ENCODE results near the gene A4GALT.
"Not testable (repeated sequence)": the region's sequence is repeated elsewhere in the genome, so short reads cannot be mapped to it uniquely, and the experiment has no call there.

Gene A4GALT

DNA sequence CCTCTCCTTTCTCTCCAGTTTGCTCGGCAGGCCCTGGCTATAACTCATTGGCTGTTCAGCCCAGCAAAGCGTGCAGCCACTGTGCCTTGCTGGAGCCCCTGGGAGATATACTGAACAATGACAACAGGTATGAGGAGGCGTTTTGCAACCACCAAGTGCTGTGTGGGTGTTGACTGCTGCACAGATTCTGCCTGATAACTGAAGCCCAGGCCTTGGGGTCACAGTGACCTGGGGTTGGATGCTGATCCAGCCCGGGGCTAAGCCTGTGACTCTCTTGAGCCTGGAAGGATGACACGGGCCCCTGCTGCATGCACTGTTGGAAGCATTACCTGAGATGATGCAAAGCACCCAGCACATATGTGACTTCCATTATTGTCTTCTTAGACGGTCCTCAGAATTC lies 13.7 kb upstream of the A4GALT start:
- DNase-seq = no peak

DNA sequence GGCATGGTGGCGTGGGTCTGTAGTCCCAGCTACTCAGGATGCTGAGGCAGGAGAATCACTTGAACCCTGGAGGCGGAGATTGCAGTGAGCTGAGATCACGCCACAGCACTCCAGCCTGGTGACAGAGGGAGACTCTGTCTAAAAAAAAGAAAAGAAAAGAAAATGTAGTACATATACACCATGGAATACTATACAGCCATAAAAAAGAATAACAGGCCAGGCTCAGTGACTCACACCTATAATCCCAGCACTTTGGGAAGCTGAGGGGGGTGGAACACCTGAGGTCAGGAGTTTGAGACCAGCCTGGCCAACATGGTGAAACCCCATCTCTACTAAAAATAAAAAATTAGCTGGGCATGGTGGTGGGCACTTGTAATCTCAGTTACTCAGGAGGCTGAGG lies 12.7 kb upstream of the A4GALT start:
- not testable (repeated sequence) for DNase-seq

DNA sequence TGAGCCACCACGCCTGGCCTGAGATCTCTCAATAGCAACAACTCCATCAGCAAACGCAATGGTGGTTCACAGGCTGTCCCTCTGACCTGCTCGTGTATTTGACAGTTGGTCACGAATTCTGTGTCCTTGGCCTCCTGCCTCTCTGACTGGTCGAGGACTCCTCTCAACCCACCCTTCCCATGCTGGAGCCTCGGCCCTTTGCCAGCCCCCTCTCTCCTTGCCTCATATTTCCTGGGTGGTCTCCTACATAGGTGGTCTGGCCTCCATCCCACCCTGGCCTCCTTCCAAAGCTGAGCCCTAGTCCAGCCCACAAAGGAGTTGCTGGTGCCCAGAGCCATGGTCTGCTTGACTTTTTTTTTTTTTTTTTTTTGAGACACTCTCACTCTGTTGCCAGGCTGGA lies 11.4 kb upstream of the A4GALT start:
- no peak for DNase-seq

DNA sequence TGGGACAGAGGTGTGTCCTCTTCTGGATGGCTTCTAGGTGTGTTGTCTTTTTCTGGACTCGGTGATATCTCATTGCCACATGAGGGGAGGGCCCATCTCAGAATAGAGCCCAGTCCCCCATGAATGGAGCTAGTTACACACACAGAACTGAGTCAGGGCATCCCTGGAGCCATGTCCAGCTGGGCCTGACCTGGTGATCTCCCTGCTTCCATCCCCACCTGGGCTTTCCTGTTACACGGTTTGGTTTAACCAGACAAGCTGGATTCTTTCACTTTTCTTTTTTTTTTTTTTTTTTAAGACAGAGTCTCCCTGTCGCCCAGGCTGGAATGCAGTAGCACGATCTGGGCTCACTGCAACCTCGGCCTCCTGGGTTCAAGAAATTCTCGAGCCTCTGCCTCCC lies 6.1 kb upstream of the A4GALT start:
- no peak for DNase-seq

- no peak for DNase-seq
Observed at GRCh38 chr22:42725606-42726355, 5.1 kb upstream of the A4GALT start.

DNA sequence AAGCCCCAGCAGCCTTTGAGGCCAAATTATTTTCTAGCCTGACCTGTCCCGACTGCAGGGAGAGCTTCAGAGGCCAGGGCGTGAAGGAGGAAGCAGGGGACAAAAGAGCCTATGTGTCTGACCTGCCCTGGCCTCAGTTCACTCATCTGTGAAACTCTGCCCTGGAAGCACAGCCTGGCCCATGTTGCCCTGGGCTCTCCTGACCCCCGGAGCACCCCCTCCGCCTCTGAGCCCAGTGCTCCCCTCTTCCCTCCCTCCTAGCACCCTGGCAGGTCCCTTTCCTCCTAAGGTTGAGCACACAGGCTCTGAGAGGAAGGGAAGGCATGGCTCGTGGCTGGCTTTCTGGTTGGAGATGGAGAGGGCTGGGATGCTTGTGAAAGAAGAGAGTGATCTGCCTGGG lies 3.4 kb upstream of the A4GALT start:
- no peak for DNase-seq

GRCh38 chr22:42721045-42721434 lies 370 bp upstream of the A4GALT start:
- no peak for DNase-seq

GRCh38 chr22:42719656-42720262 lies 911 bp downstream of the A4GALT start:
- DNase-seq = no peak

DNA sequence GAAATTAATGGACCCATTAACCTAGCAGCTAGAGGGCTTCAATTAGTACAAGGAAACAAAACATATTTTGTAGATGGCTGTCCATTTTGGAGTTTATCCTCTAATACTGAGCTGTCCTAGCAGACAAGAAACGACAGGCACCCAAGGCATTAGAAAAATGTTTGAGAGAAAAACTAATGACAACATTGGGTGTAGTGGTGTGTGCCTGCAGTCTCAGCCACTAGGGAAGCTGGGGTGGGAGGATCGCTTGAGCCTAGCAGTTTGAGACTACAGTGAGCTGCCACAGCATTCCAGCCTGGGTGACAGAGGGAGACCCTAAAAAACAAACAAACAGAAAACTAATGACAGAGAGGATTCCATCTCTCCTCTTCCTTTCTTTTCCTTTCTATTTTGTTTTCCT lies 1.5 kb downstream of the A4GALT start:
- DNase-seq = no peak

DNA sequence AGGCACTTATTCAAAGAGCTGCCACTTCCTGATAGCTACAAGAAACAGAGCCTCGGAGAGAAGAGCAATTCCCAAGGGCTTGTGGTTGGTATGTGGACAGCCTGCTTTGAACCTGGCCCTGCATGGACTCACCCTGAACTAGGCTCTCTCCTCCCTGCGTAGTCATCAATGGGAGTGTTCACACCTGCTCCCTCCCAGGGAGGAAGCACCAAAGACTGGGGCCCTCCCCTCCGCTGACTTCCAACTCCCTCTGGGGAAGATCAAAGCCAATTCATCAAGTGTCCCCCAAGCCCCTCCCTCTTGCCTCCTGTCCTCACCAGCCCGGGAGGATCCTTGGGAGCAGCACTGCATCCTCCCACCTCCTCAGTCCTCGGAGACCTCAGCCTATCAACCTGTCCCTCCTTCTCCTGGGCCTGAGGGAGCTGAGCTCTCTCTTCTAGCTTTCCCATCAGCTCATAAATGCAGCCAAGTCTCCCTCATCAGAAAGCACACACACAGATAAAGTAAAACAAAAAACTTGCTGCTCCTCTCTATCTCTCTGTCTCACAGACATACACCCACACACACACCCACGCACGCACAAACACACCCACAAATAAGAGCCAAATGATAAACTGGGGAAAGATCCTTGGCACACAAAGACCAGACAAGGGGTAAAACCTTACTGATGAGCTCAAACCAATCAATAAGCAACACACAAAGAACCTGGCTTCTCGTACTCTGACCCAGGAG lies 3.3 kb downstream of the A4GALT start:
- DNase-seq = no peak

GRCh38 chr22:42716649-42717127 lies 4.0 kb downstream of the A4GALT start:
- DNase-seq = peak in 1 of 2 donors; percentile 49

GRCh38 chr22:42716221-42716620 lies 4.4 kb downstream of the A4GALT start:
- DNase-seq = no peak

GRCh38 chr22:42714768-42715390 lies 5.8 kb downstream of the A4GALT start:
- DNase-seq = no peak

DNA sequence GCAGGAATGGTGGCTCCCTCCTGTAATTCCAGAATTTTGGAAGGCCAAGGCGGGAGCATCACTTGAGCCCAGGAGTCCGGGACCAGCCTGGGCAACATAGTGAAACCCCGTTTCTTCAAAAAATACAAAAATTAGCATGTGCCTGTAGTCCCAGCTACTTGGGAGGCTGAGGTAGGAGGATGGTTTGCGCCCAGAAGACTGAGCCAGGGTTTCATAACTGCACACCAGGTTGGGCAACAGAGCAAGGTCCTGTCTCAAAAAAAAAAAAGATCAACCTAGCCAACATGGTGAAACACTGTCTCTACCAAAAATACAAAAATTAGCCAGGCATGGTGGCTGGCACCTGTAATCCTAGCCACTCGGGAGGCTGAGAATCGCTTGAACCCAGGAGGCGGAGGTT lies 6.4 kb downstream of the A4GALT start:
- no peak for DNase-seq

- no peak for DNase-seq
Observed at GRCh38 chr22:42711895-42712837, 8.5 kb downstream of the A4GALT start.

- DNase-seq = no peak
Observed at GRCh38 chr22:42711281-42711731, 9.4 kb downstream of the A4GALT start.

DNA sequence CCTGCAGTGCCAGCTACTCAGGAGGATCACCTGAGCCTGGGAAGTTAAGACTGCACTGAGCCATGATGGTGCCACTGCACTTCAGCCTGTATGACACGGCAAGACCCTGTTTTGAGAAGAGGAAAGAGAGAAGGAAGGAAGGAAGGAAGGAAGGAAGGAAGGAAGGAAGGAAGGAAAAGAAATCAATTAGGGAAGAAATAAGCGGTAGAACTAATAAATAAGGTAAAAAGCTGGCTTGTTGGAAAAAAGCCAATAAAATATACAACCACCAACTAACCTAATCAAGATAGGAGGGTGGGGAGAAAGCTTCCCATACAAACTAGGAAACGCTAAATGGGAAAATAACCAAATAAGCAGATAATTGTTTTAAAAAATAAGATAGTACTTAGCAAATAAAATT lies 12.3 kb downstream of the A4GALT start:
- no peak for DNase-seq

DNA sequence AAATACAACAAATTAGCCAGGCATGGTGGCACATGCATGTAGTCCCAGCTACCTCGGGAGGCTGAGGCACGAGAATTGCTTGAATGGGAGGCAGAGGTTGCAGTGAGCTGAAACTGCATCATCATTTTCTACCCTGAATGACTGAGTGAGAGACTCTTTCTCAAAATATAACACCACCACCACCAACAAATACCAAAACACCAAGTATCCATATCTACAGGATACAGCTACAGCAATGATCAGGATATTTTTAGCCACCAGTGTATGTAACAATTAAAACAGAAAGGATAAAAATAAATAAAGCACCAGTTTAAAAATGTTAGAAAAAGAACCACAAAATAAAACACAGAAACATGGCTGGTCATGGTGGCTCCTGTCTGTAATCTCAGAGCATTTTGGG lies 13.2 kb downstream of the A4GALT start:
- DNase-seq = no peak

DNA sequence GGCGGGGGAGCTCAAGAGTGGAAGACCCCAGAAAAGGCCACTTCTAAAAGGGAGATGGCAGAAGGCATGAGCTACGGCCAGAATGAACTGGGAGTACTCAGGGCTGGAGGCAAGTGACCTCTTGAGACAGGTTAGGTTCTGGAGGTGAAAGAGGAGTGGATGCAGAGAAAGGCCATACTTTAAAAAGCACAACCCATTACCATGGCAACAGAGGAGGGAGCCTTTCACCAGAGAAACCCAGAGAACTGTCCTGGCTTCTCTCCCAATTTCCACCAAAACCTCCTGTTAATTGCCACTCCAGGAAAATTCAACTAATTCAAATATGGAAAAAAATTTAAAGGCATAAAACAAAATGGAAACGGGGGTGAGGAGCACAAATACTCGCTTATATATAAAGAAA lies 15.8 kb downstream of the A4GALT start:
- no peak for DNase-seq

DNA sequence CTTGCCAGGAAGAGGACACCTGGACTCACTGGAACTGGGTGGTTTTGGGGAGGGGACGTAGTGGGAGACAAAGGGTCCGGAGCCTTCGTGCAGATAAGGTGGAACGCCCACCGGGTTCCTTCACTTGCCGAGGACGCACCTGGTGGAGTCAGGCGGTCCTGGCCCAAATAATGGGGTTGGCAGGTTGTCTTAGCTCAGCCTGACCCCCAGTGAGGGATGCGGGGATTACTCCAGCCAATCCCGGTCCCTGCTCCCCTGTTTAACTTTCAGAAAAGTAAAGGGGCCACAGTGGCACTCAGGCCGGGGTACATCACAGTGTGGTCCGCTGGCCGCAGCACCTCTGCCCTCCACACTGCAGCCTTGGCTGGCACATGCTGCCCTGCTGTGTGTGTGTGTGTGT lies 18.0 kb downstream of the A4GALT start:
- no peak for DNase-seq

DNA sequence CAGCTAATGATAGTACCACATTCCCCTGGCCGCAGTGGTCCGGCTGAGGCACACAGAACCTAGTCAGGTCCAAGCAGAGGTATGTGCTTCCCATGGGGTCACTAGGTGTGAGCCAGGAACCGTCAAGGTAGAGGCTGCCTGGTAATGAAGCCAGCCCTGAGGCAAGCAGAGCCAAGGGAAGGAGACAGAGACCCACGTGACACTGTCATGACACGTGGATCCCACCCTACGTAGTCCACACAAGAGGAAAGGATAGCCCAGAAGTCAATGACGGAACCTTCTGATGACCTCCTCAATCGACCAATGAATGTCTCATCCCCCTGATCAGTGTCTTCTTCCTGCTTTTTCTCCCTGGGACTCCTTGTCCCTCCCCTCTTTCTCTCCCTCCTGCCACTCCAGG lies 19.0 kb downstream of the A4GALT start:
- DNase-seq = no peak

- no peak for DNase-seq
Observed at GRCh38 chr22:42700901-42701300, 19.8 kb downstream of the A4GALT start.

Measured in CD4-positive, alpha-beta T cell treated with Interleukin-4 for 1 hour (primary cell).